Prostate gland (tissue), 2 donors: ENCODE data around the gene GSG1.

Experiments used
- CTCF ChIP-seq, 4 experiments: fragments of 200-600 bp in 2 of 4; fragments of 450-650 bp in 2 of 4; sonication (generic) in 2 of 4; IDR thresholded peaks; 1 replicate in 3 of 4; 2 replicates in 1 of 4; pipeline ENCODE4 v1.5.1; 2016 to 2019; ENCODE audit warnings: antibody characterized with exemption in 4 of 4, mild to moderate bottlenecking in 2 of 4, moderate library complexity in 2 of 4
- POLR2A ChIP-seq: fragments of 450-650 bp; IDR thresholded peaks from one replicate; pipeline ENCODE4 v1.6.1; 2016; ENCODE audit warnings: antibody characterized with exemption, mild to moderate bottlenecking
- POLR2AphosphoS5 ChIP-seq: sonication (generic); formaldehyde crosslinking; IDR thresholded peaks from one replicate; pipeline ENCODE4 v1.6.1; 2017; ENCODE audit warnings: antibody characterized with exemption

- no peak for TF ChIP-seq CTCF (IDR thresholded peaks at IDR 0.05)
- TF ChIP-seq POLR2A: no peak
- TF ChIP-seq POLR2AphosphoS5: no peak
These were observed 40.8 kb downstream of the GSG1 start for GRCh38 chr12:13062669-13063068.
